ENCODE results near the gene ZNF207. TPM values are rescaled to one million over a fixed set of nuclear protein-coding genes. Genes with fewer than 3 reads are reported as not detected.

Gene ZNF207
- total RNA-seq, 3 donors from 2014 or later (not counting 1 experiment from before 2014, with no cell fraction given) = 378 to 444 (median 428) TPM

DNA sequence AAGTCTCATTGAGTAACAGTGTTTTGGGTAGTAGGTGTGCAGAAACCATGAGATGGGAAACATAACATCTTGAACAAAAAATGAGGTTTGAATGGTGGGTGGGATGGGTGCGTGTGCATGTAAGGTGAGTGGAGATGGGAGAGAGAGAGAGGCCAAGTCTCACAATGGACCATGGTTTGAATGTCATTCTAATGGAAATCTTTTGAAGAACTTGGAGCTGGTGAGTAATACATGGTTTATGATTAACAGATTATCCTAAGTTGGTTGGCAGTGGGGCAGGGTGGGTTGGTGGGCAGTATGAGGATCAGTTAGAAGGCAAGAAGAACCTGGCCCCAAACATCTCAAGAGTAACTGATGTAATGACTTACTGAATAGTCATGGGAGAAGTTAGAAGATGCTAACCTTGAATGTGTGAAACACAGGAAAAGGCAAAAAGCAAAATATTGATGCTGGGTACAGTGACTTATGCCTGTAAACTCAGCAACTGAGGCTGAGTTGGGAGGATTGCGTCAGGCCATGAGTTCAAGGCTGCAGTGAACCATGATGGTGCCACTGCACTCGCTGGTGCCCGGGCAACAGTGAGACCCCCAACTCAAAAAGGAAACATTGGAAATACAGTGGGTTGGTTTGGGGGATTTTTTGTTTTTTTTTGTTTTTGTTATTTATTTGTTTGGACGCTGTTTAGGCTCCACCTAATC, 32.7 kb downstream of the ZNF207 start:
- Mint-ChIP-seq H3K27me3 (ENCODE audit: low read depth in 2 of 2) (no peaks in the 10 kb centered on the region), H3K36me3 (peaks cover 18% of the 10 kb centered on the region), H3K4me3 (no peak overlapping the region), H3K27ac (peak overlapping the region; percentile 41 to 54), H3K4me1 (peaks cover 22 to 25% of the 10 kb centered on the region in 2 donors), H3K9me3 (no peaks in the 10 kb centered on the region)
- Histone ChIP-seq H3K4me1 (ENCODE audit: control insufficient read depth, insufficient read depth, low read length) (no peaks in the 10 kb centered on the region), H3K4me3 (ENCODE audit: low read length) (no peak overlapping the region), H3K9me3 (ENCODE audit: control insufficient read depth, insufficient read depth, low read length) (no peaks in the 10 kb centered on the region), H3K27me3 (ENCODE audit: control insufficient read depth, insufficient read depth, low read length) (no peaks in the 10 kb centered on the region), H3K27ac (ENCODE audit: low read length) (no peak overlapping the region), H3K36me3 (ENCODE audit: control insufficient read depth, insufficient read depth, low read length) (peaks cover 50% of the 10 kb centered on the region)
- DNase-seq (no peak), ATAC-seq (peak in 1 of 3 donors; percentile 13)
- 96% methylated on average over 5 of the region's 5 CpGs for WGBS (ENCODE audit: insufficient coverage)
- intact Hi-C loops (cut with micrococcal nuclease) = no loop called here
- TF ChIP-seq, protein P1, sequence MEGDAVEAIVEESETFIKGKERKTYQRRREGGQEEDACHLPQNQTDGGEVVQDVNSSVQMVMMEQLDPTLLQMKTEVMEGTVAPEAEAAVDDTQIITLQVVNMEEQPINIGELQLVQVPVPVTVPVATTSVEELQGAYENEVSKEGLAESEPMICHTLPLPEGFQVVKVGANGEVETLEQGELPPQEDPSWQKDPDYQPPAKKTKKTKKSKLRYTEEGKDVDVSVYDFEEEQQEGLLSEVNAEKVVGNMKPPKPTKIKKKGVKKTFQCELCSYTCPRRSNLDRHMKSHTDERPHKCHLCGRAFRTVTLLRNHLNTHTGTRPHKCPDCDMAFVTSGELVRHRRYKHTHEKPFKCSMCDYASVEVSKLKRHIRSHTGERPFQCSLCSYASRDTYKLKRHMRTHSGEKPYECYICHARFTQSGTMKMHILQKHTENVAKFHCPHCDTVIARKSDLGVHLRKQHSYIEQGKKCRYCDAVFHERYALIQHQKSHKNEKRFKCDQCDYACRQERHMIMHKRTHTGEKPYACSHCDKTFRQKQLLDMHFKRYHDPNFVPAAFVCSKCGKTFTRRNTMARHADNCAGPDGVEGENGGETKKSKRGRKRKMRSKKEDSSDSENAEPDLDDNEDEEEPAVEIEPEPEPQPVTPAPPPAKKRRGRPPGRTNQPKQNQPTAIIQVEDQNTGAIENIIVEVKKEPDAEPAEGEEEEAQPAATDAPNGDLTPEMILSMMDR (IDR thresholded peaks at IDR 0.05) = no peak

DNA sequence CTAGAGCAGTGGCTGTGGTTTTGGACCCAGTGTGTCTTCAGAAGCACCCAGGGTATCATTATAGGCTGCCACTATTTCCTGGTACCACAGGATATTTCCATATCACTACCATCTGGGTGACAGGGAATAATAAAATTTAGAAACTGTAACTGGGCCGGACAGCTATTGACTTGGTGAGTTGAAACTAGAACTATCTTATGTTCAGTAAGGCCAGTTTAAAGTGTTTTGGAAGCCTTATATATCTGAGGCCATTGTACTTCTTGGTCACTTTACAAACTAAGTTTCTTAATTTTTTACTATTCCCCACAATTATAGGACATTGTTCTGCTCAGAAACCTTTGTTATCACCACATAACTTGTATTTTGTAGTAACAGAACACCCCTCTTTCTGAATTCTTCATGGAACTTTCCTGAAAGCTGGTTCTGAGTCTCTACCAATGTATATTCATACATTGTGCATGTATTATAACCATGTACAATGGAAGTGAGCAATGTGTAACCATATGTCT, 34.0 kb downstream of the ZNF207 start:
- Mint-ChIP-seq H3K4me1 (peaks cover 22 to 25% of the 10 kb centered on the region in 2 donors), H3K27me3 (ENCODE audit: low read depth in 2 of 2) (no peaks in the 10 kb centered on the region), H3K4me3 (no peak overlapping the region), H3K9me3 (no peaks in the 10 kb centered on the region), H3K36me3 (peaks cover 18% of the 10 kb centered on the region), H3K27ac (peak overlapping the region; percentile 41 to 54)
- H3K27ac ChIP-seq (ENCODE audit: low read length) = no peak overlapping the region
- no peaks in the 10 kb centered on the region for H3K4me1 ChIP-seq (ENCODE audit: control insufficient read depth, insufficient read depth, low read length)
- intact Hi-C loops (cut with micrococcal nuclease) = no loop called here
- H3K4me3 ChIP-seq (ENCODE audit: low read length) = no peak overlapping the region
- H3K36me3 ChIP-seq (ENCODE audit: control insufficient read depth, insufficient read depth, low read length) = peaks cover 37% of the 10 kb centered on the region
- no peaks in the 10 kb centered on the region for H3K9me3 ChIP-seq (ENCODE audit: control insufficient read depth, insufficient read depth, low read length)
- TF ChIP-seq, protein P1 (IDR thresholded peaks at IDR 0.05) = no peak
- ATAC-seq (no peak), DNase-seq (no peak)
- WGBS (ENCODE audit: insufficient coverage) = 100% methylated on average over 1 of the region's 1 CpG
- H3K27me3 ChIP-seq (ENCODE audit: control insufficient read depth, insufficient read depth, low read length) = no peaks in the 10 kb centered on the region

DNA sequence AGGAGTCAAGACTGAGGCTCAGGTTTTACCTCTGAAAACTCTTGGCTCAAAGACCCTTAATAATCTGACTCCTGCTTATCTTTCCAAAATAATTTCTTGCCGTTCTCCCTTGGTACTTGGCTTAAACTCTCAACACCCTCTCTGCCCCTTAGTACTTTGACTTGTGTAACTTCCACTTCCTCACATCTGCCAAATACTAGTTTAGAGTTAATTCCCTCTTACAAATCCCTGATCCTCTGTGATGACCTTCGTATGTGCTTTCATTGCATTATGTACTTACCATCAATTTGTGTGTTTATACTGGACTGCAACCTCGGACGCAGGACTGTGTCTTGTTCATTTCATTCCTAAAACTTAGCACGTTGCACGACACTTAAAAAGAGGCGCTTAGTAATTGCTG, 35.2 kb downstream of the ZNF207 start:
- Mint-ChIP-seq H3K27me3 (ENCODE audit: low read depth in 2 of 2) (no peaks in the 10 kb centered on the region), H3K36me3 (peaks cover 18% of the 10 kb centered on the region), H3K4me3 (no peak overlapping the region), H3K27ac (peak overlapping the region; percentile 41 to 54), H3K4me1 (peaks cover 22 to 25% of the 10 kb centered on the region in 2 donors), H3K9me3 (no peaks in the 10 kb centered on the region)
- intact Hi-C loops (cut with micrococcal nuclease) = no loop called here
- no peak for DNase-seq
- Histone ChIP-seq H3K27me3 (ENCODE audit: control insufficient read depth, insufficient read depth, low read length) (no peaks in the 10 kb centered on the region), H3K9me3 (ENCODE audit: control insufficient read depth, insufficient read depth, low read length) (no peaks in the 10 kb centered on the region), H3K4me3 (ENCODE audit: low read length) (no peak overlapping the region), H3K27ac (ENCODE audit: low read length) (no peak overlapping the region), H3K4me1 (ENCODE audit: control insufficient read depth, insufficient read depth, low read length) (no peaks in the 10 kb centered on the region), H3K36me3 (ENCODE audit: control insufficient read depth, insufficient read depth, low read length) (peaks cover 26% of the 10 kb centered on the region)
- 98% methylated on average over 4 of the region's 7 CpGs for WGBS (ENCODE audit: insufficient coverage)
- no peak for ATAC-seq
- TF ChIP-seq, protein P1 (IDR thresholded peaks at IDR 0.05) = no peak
